GM19455 (cell line): Measurements from ENCODE around the gene POLL.

Experiments used
- ATAC-seq: cut with Tn5 transposase; IDR thresholded peaks from one replicate; pipeline ENCODE4 v1.9.1; 2021; ENCODE audit not compliant: unreplicated experiment

Gene POLL

DNA sequence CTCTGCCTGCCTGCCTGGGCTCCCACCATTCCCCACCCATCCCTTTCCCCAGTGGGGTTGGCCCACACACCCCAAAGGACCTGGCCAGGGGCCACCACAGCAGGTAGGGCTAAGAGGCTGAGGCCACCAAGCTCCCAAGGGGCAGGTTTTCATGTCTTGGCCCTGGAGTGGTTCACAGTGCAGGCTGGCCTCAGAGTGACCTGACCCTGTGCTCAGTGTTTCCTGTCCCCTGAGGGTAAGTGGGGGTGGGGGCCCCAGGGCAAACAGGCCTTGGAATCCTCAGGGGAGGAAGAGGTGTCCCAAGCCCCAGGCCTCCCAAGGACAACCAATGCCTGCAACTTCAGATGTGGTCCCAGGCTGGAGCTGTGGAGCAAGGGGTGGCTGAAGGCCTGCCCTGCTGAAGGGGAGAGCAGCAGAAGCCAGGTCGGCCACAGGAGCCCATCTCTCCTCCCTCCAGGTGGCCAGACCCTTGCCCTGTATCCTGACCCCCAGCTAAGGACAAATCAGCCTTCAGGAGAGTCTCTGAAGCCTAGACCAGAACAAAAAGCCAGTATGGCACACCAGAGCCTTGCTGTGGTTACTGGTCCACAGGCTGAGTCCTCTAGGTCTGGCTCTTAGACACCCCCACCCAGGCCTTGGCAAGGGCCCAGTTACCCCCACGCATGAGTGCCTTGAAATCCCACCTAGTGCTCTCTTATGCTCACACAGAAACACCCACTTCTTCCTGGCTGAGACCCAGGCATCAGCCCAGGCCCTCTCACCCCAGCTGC, 27.6 kb downstream of the POLL start:
- ATAC-seq, result no peak

DNA sequence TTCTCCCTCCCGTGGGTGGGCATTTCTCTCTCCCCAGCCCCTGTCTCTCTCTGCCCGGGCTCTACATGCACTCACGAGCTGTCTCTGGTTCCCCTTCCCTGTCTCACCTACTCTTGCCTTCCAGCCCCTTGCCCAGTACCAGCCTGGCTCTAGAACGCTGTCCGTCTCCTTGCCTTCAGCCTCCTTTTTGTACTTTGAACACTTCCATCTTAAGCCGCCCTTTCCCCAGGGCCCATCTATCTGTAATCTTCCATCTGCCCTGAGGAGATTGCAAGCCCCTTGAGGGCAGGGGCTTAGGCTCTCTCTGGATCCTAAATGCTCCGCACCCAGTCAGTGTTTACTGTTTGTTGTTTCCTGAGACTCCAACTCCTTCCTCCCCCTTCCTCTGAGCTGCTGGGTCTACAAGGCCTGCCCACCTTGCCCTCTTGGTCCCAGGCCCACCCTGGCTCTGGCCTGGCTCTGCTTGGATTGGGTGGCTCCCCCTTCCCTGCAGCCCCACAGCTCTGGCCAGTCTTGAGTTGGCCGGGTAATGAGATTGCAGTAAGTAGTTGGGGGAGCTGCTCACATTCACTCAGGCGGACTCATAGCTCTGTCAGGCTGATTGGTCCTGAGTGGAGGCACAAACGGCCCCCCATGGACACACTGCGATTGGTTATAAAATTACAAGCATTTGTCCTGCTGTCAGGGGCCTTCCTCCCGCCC, 28.3 kb downstream of the POLL start:
- ATAC-seq, result no peak

DNA sequence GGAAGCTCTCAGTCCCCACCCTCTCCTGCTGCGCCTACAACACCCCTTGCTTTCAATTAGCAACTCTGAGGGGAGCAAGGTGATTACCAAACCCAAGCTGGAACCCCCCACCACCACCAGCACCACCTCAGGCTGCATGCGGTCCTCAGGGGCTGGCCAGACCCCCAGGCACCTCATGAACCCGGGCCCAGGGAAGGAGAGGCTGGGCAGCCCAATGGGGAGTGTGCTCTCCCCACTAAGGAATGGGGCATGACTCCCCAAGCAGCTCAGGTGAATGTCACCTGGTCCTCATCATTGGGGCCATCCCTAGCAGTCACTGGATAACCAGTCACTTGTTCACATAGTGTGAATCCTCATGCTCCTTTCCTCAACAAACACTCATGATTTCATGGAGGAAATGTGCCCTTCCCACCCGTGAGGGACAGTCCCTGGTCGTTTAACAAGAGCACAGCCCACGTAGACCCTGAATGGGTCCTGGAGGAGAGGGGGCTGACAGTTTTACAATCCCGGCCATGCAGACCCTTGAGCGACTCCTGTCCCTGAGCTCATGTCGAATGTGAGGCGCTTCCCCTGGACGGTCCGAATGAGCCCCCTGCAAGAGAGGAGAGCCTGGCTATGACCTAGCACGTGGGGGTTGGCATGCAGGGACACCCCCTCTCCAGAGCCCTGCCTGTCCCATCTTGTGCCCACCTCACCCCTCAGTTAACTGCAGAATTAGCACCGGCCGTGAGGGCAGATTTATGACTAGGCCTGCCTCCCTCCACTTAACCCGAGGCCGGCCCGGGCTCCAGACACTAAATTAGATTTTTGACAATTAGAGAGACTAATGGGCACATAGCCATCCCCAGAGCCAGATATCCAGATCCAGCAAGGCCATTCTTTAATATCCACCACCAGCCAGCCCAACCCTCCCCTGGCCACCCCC, 29.1 kb downstream of the POLL start:
- no peak for ATAC-seq

DNA sequence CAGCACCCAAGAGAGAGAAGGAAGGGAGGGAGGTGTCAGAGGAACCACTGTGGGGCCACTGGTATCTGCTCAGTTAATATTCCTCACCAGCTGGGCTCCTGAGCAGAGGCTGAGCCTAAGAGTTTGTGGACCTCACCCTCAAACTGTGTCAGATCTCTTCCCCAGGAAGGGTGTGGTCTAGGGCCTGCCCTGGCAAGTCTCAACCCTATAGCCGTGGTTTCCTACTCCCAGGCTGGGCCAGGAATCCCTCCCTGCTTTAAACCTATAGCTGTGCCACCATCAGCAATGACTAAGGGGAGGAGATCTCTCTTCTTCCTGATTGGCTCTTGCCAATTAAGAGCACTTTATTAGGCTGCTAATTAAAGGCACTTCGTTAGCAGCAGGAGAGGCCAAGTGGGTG, 29.9 kb downstream of the POLL start:
- no peak for ATAC-seq

DNA sequence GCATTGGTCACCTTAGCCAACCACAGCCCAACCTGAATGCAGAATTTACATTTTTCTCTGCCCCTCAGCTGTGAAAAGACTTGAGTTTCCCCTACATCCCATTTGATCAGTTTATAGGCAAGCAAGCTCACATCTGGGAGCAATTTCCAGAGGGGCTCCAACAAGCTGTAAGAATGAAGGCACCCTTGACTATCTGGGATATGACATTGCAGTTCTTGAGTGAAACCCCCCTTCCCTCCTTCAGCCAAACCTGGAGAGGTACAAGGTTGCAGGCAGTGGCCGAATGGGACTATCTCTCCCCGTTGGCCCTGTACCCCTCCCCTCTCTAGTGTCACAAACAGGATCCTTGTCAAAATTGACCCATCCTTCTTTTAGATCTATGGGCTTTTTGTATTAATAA, 30.5 kb downstream of the POLL start:
- no peak for ATAC-seq

DNA sequence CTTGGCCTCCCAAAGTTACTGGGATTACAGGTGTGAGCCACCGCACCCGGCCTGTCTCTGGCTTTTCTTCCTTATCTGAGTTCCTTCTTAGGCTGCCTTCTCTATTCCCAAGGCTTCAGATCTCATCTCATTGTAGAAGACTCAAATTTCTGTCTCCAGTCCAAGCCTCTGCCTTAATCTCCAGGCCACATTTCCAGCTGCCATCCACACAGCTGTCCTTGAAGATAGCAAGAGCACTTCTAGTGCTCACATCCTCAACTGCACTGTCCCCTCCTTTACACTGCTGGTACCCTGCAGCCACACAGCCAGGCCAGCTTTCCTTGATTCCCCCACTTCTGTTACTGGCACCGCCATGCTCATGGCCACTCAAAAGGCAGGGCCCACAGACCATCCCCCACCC, 35.6 kb downstream of the POLL start:
- ATAC-seq, result no peak

DNA sequence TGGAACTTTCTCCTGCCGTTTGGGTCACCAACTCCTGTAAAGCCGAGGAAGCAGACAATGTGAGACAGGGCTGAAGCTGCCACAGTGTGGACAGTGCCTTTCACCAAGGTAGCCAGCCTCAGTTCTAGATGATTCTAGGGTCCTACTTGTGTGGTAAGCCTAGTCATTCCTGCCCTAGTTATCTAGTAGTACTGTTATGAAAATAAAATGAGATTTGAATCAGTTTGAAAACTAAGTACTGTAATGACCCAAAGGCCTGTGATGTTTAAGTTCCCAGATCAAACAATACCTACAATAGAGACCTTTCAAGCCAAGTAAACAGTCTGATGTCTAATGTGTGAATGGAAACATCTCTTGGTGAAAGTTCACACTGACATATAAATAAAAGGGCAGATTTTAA, 37.1 kb downstream of the POLL start:
- no peak for ATAC-seq

DNA sequence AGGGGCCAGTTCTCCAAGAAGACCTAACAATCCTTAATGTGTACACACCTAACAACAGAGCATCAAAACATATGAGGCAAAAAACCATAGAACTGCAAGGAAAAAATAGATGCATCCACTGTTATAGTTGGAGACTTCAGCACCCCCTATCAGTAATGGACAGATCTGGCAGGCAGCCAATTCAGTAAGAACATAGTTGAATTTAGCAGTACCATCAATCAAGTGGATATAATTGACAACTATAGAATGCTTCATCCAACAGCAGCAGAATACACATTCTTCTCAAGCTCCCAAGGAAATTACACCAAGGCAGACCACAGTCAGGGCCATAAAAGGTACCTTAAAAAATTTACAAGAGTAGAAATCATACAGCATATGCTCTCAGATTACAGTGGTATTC, 42.2 kb downstream of the POLL start:
- ATAC-seq, result no peak

DNA sequence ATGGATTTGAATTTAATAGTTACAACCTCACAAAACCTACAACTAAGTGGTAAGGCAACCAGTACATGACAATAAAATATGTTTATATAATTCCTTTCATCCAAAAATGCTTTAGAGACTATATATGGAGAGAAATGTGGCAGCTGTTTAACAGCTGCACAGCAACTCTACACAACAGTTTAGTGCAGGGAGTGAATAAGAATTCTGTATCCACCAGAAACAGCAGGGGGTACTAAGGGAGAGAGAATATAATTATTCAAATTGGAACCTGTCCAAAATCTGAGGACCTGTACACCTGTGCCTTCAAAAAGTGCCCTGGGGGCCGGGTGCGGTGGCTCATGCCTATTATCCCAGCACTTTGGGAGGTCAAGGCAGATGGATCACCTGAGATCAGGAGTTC, 49.6 kb downstream of the POLL start:
- ATAC-seq, result no peak

DNA sequence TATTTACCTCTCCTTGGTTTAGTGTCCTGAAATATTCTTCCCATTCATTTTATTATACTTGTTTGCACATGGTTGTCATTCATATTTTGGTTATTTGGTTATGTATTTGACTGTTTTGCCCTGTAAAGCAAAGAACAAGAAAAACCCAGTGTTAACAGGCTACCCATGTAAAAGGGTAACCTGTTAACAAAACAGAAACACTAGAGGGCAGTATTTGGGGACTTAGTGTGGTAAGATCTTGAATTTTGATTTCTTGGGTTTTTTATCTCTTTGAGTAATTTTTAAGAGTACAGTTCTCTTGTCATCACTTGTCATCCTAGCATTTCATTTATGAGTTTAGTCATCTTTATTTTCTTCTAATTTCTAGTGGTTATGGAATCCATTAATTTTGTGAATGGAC, 51.3 kb downstream of the POLL start:
- ATAC-seq, result no peak

DNA sequence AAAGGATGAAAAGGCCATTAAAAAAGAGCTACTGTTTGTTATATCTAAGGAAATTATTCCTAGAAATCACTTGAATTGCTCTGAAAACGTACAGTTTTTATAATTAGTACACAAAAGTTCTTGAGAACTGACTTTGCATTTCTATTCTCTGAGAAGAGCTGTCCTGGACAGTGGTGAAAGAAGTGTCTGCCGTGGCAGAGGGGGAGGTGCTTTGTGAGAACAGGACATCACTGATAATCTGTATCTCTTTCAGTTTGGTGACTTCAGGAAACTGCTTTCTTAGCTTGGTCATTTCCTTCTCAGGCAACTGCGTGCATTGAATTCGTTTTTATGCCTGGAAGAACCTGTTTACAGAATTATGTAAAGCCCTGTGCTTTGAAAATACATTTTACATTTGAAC, 52.1 kb downstream of the POLL start:
- no peak for ATAC-seq

DNA sequence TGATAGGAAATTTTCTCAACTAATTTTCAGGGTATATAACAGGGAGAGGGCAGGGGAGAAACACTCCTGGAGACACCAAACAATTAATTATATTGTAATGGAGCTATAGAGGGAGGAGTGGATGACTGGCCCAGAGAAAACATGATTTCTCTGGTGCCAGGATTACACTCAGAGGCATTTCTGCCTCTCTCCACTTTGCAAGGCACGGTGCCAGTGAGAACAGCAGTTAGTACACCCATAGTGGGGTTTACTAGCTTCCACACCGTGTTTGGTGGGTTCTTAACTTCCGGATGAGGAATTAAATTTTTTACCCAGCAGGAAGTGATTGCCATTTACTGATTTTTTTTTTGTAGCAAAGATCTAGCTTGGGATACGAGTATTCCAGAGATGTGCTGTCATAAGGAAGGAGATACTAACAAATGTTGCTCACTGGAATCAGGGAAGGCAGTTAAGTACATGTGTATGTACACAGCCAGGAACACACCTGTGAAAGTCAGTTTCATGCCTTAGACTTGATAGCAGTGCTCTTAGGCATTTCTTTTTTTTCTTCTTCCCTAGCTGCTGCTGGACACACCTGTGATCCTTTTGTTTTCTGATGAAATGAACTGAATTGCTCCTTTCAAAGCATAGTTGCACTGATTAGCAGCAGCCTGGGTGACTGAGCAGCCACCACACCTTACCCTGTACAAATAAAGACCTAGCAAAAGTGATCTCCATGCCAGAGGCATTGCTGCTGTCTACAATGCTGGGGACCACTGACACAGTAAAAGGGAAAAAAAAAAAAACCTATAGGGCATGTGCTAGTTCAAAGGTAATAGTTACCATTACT, 58.1 kb downstream of the POLL start:
- no peak for ATAC-seq

DNA sequence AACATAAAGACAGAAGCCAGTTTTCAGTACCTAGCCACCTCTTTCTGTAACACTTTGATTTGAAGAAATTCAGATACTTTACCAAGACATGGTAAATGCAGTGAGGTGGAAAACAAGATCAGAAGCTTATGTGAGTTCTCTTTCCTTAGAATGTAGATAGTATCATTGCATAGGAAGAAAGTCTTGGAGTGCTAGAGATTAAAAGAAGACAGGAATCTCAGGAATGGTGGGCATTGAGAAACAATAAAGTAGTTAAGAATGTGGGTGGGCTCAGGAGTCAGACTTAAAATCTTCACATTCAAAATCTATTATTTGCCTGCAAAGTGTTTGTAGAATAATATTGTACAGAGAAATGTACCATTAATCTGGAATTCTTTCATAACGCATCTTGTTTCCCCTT, 58.9 kb downstream of the POLL start:
- ATAC-seq, result no peak
